Activated CD8-positive, alpha-beta memory T cell treated with anti-CD3 and anti-CD28 coated beads, Interleukin-2, amount 10 ng/mL, durations not matched to agents 7 days and 5 days (primary cell): ENCODE measurements around the gene C14orf132. TPM values are rescaled to one million over a fixed set of nuclear protein-coding genes. Genes with fewer than 3 reads are reported as not detected.
A peak's percentile ranks its signal among the peaks of the same experiment; 100 is the strongest.

ENCODE experiments used
- ATAC-seq: fragments of 150-1000 bp; cut with Tn5 transposase; one replicate; pipeline ENCODE4 v1.10.0; 2021; ENCODE audit warnings: moderate library complexity
- CTCF ChIA-PET: fragments of 350-600 bp; sonication (Branson Sonifier 250); formaldehyde crosslinking; loops from one replicate; lab custom pipeline; 2021; ENCODE audit warnings: antibody characterized with exemption; lab: Charles Lee
- DNase-seq: peaks from one replicate; pipeline ENCODE4 v3.0.0-alpha.2; 2020
- H3K27ac Mint-ChIP-seq: one replicate; pipeline ENCODE4 v1.8.0; 2021; ENCODE audit warnings: mild to moderate bottlenecking, mixed read lengths
- H3K27me3 Mint-ChIP-seq: one replicate; pipeline ENCODE4 v1.8.0; 2021; ENCODE audit warnings: mixed read lengths
- H3K36me3 Mint-ChIP-seq: one replicate; pipeline ENCODE4 v1.8.0; 2021; ENCODE audit warnings: mild to moderate bottlenecking, mixed read lengths
- H3K4me1 Mint-ChIP-seq: one replicate; pipeline ENCODE4 v1.8.0; 2021; ENCODE audit warnings: mixed read lengths
- H3K4me3 Mint-ChIP-seq: one replicate; pipeline ENCODE4 v1.8.0; 2021; ENCODE audit warnings: mild to moderate bottlenecking, moderate library complexity, mixed read lengths
- H3K9me3 Mint-ChIP-seq: one replicate; pipeline ENCODE4 v1.8.0; 2022; ENCODE audit warnings: low read depth, mixed read lengths
- total RNA-seq, 2 experiments: library from RNA; stranded (reverse); gene quantifications; one replicate each; pipeline ENCODE4 v1.2.3, GENCODE V29; 2021

Gene C14orf132
- total RNA-seq, 2 experiments from 2014 or later, result 0.20 to 0.33 TPM

- H3K9me3 Mint-ChIP-seq, result no peaks in the 10 kb centered on the region
- H3K4me1 Mint-ChIP-seq, result no peaks in the 10 kb centered on the region
- ATAC-seq, result no peak
- no peak overlapping the region for H3K4me3 Mint-ChIP-seq
- no peak for DNase-seq
- no peaks in the 10 kb centered on the region for H3K36me3 Mint-ChIP-seq
- CTCF ChIA-PET, result no interaction called here
- no peaks in the 10 kb centered on the region for H3K27me3 Mint-ChIP-seq
- no peak overlapping the region for H3K27ac Mint-ChIP-seq
These were observed 69.1 kb downstream of the C14orf132 start for GRCh38 chr14:96108061-96108795.

DNA sequence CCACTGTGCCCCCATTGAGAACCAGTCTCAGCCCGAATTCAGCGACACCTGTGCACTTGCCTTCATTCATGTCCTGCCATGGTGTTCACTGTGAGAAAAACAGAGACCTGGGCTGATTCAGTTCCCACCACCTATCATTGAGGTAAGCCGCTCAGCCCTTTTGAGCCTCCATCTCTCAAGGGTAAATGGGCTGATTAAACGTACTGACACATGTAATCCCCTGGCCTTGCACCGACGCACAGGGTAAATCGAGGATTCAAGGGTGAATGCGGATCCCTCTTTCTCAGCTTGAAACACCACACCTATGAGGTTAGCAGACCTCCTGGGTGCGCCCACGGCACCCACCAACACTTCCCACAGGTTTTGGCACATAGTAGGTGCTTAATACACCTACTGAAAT is 69.7 kb downstream of the C14orf132 start:
- Mint-ChIP-seq H3K27ac (no peak overlapping the region), H3K4me3 (no peak overlapping the region), H3K36me3 (no peaks in the 10 kb centered on the region), H3K4me1 (no peaks in the 10 kb centered on the region), H3K27me3 (no peaks in the 10 kb centered on the region), H3K9me3 (no peaks in the 10 kb centered on the region)
- ATAC-seq, result no peak
- CTCF ChIA-PET, result no interaction called here
- no peak for DNase-seq

GRCh38 chr14:96109596-96110355 is 70.6 kb downstream of the C14orf132 start:
- DNase-seq, result no peak
- Mint-ChIP-seq H3K9me3 (no peaks in the 10 kb centered on the region), H3K27me3 (no peaks in the 10 kb centered on the region), H3K4me3 (no peak overlapping the region), H3K4me1 (no peaks in the 10 kb centered on the region), H3K27ac (no peak overlapping the region), H3K36me3 (no peaks in the 10 kb centered on the region)
- CTCF ChIA-PET, result no interaction called here
- no peak for ATAC-seq

- H3K36me3 Mint-ChIP-seq, result no peaks in the 10 kb centered on the region
- no peak overlapping the region for H3K27ac Mint-ChIP-seq
- H3K27me3 Mint-ChIP-seq, result peaks cover 1% of the 10 kb centered on the region
- ATAC-seq (no peak), DNase-seq (no peak)
- H3K9me3 Mint-ChIP-seq, result no peaks in the 10 kb centered on the region
- no peaks in the 10 kb centered on the region for H3K4me1 Mint-ChIP-seq
- CTCF ChIA-PET, result no interaction called here
- no peak overlapping the region for H3K4me3 Mint-ChIP-seq
These were observed 72.9 kb downstream of the C14orf132 start for GRCh38 chr14:96112032-96112431.

DNA sequence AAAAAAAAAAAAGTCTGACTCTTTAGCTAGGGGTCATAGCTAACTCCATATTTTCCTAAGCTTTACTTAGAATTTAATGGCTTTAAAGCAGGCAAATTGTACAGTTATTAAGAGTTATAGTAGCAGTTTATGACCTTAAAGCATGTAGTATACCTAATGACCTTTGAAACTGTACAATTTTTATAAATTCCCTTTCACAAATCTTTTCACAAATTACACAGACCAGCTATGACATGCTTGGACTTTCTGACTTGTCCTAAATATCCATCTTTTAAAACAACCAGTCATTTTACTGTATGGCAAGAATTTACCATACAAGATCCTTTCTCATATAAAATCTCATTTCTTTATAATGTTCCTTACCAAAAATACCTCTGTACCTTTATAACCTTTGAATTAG is 74.8 kb downstream of the C14orf132 start:
- no peak overlapping the region for H3K27ac Mint-ChIP-seq
- CTCF ChIA-PET, result no interaction called here
- ATAC-seq, result no peak

GRCh38 chr14:96117101-96117897 is 78.1 kb downstream of the C14orf132 start:
- Mint-ChIP-seq H3K4me1 (peaks cover 2% of the 10 kb centered on the region), H3K27ac (no peak overlapping the region), H3K9me3 (no peaks in the 10 kb centered on the region), H3K36me3 (no peaks in the 10 kb centered on the region), H3K27me3 (peaks cover 18% of the 10 kb centered on the region), H3K4me3 (no peak overlapping the region)
- DNase-seq, result no peak
- CTCF ChIA-PET, result no interaction called here
- ATAC-seq, result no peak

More for the DNA sequence above, 74.8 kb downstream of the C14orf132 start:
- DNase-seq, result no peak
- no peaks in the 10 kb centered on the region for H3K9me3 Mint-ChIP-seq
- H3K36me3 Mint-ChIP-seq, result no peaks in the 10 kb centered on the region
- peaks cover 7% of the 10 kb centered on the region for H3K27me3 Mint-ChIP-seq
- no peaks in the 10 kb centered on the region for H3K4me1 Mint-ChIP-seq
- H3K4me3 Mint-ChIP-seq, result no peak overlapping the region

DNA sequence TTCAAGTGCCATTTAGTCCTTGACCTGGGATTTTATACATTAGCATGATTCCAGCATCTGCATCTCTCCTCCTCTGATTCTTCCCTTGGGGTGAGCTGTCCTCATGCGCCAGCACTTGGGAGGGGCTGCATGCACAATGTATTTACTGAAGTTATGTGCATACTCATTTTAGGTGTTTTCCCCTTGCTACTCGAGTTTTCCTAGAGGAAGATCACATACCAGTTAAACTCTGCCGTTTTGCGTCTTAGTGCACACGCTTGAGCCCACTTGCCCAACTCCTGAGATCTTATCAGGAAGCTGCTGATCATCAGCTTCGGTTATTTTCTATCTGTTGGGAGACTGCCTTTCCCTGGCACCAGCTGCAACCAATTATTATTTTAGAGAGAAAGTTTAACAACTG is 78.8 kb downstream of the C14orf132 start:
- Mint-ChIP-seq H3K9me3 (no peaks in the 10 kb centered on the region), H3K4me3 (no peak overlapping the region), H3K4me1 (peaks cover 2% of the 10 kb centered on the region), H3K36me3 (no peaks in the 10 kb centered on the region), H3K27ac (no peak overlapping the region), H3K27me3 (peaks cover 18% of the 10 kb centered on the region)
- CTCF ChIA-PET, result no interaction called here
- DNase-seq (no peak), ATAC-seq (no peak)

DNA sequence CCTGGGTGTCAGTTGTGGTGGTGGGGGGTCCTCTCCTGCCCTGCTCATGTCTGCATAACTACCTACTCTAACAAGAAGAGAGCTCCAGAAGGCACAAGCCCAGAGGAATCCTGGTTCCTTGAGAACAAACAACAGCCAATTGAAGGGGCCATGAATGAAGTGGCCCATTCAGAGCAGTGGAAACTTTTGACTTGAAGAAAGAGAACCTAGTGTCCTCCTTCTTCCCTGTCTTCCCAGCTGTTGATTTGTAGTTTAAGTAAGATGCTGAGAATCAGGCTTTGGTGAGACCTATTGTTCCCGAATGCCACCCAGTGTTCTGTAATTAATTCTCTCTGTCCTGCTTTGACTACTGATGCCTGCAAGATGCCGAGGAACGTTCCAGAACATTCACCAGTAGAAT is 79.2 kb downstream of the C14orf132 start:
- no peaks in the 10 kb centered on the region for H3K36me3 Mint-ChIP-seq
- no peak for ATAC-seq
- CTCF ChIA-PET, result no interaction called here

GRCh38 chr14:96119947-96120346 is 80.8 kb downstream of the C14orf132 start:
- H3K4me3 Mint-ChIP-seq, result no peak overlapping the region
- H3K4me1 Mint-ChIP-seq, result peaks cover 3% of the 10 kb centered on the region
- no peaks in the 10 kb centered on the region for H3K36me3 Mint-ChIP-seq
- no peak overlapping the region for H3K27ac Mint-ChIP-seq
- no peaks in the 10 kb centered on the region for H3K9me3 Mint-ChIP-seq
- DNase-seq (no peak), ATAC-seq (no peak)
- CTCF ChIA-PET, result no interaction called here
- H3K27me3 Mint-ChIP-seq, result peaks cover 23% of the 10 kb centered on the region

More for the DNA sequence above, 79.2 kb downstream of the C14orf132 start:
- no peaks in the 10 kb centered on the region for H3K9me3 Mint-ChIP-seq
- H3K4me1 Mint-ChIP-seq, result peaks cover 3% of the 10 kb centered on the region
- H3K27ac Mint-ChIP-seq, result no peak overlapping the region
- H3K27me3 Mint-ChIP-seq, result peaks cover 18% of the 10 kb centered on the region
- DNase-seq, result no peak
- H3K4me3 Mint-ChIP-seq, result no peak overlapping the region

GRCh38 chr14:96120392-96120791 is 81.2 kb downstream of the C14orf132 start:
- Mint-ChIP-seq H3K27ac (no peak overlapping the region), H3K9me3 (no peaks in the 10 kb centered on the region), H3K4me1 (peaks cover 3% of the 10 kb centered on the region), H3K27me3 (peaks cover 23% of the 10 kb centered on the region), H3K36me3 (no peaks in the 10 kb centered on the region), H3K4me3 (no peak overlapping the region)
- CTCF ChIA-PET, result no interaction called here
- no peak for DNase-seq
- no peak for ATAC-seq

- Mint-ChIP-seq H3K4me3 (no peak overlapping the region), H3K4me1 (peaks cover 6% of the 10 kb centered on the region), H3K27me3 (peaks cover 23% of the 10 kb centered on the region), H3K36me3 (no peaks in the 10 kb centered on the region), H3K9me3 (no peaks in the 10 kb centered on the region), H3K27ac (no peak overlapping the region)
- CTCF ChIA-PET, result no interaction called here
- DNase-seq, result no peak
- ATAC-seq, result no peak
These were observed 81.8 kb downstream of the C14orf132 start for GRCh38 chr14:96120941-96121340.

GRCh38 chr14:96121660-96122395 is 82.7 kb downstream of the C14orf132 start:
- no peaks in the 10 kb centered on the region for H3K36me3 Mint-ChIP-seq
- CTCF ChIA-PET, result no interaction called here
- no peak overlapping the region for H3K4me3 Mint-ChIP-seq
- no peaks in the 10 kb centered on the region for H3K9me3 Mint-ChIP-seq
- no peak overlapping the region for H3K27ac Mint-ChIP-seq
- ATAC-seq (no peak), DNase-seq (no peak)
- peaks cover 30% of the 10 kb centered on the region for H3K27me3 Mint-ChIP-seq
- peaks cover 13% of the 10 kb centered on the region for H3K4me1 Mint-ChIP-seq

DNA sequence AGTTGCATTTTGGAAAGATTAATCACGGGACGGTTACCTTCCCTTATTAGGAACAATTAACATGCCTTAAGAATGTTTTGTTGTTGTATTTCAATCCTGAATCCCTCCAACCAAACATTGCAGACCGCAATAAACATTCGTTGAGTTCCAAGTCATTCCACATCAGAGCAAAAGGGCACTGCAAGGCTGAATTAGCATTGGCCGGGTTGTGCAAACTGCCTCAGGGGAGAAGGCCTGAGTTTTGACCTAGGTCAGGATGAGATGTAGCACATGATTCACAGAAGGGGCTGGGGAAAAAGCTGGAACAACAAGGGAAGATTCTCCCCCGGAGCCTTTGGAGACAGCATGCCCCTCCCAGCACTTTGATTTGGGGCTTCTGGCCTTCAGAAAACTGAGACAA is 83.3 kb downstream of the C14orf132 start:
- Mint-ChIP-seq H3K9me3 (no peaks in the 10 kb centered on the region), H3K27me3 (peaks cover 27% of the 10 kb centered on the region), H3K4me1 (peaks cover 13% of the 10 kb centered on the region), H3K27ac (no peak overlapping the region), H3K4me3 (no peak overlapping the region), H3K36me3 (no peaks in the 10 kb centered on the region)
- DNase-seq (peak; percentile 15), ATAC-seq (no peak)
- CTCF ChIA-PET, result no interaction called here
